A549 (cell line): ENCODE results near the gene CCND2. TPM values are rescaled to one million over a fixed set of nuclear protein-coding genes. Genes with fewer than 3 reads are reported as not detected.

Experiments
- ATAC-seq, 2 experiments: fragments of 200-7000 bp in 1 of 2; fragments of >200 bp in 1 of 2; cut with Nextera tagmentation in 1 of 2; cut with Tn5 transposase in 1 of 2; 3 replicates each; pipeline versions ENCODE4 v1.8.0 to v1.9.1; 2018 to 2020; ENCODE audit warnings: mild to moderate bottlenecking in 1 of 2, moderate library complexity in 1 of 2
- CTCF ChIA-PET: fragments of 300-600 bp; sonication (Branson Sonifier 250); formaldehyde crosslinking; extraction: SDS; loops from one replicate; lab custom pipeline; 2021; ENCODE audit warnings: antibody characterized with exemption, inconsistent platforms; lab: Yijun Ruan, JAX
- POLR2A ChIA-PET: fragments of 350-600 bp; formaldehyde crosslinking; extraction: SDS; loops from one replicate; lab custom pipeline; 2021; ENCODE audit warnings: antibody characterized with exemption, inconsistent platforms; lab: Yijun Ruan, JAX
- DNase-seq, 2 experiments: peaks; one replicate each; pipeline versions ENCODE4 v3.0.0 to v3.0.0-alpha.2; 2011 to 2016; ENCODE audit warnings: low read depth in 1 of 2, low spot score in 1 of 2
- FAIRE-seq: peaks from 2 replicates; lab custom pipeline; 2011; peaks lifted over from hg19 to GRCh38; lab: Jason Lieb, UNC
- H3K27ac ChIP-seq, 2 experiments: fragments of >200 bp; sonication (Bioruptor Twin); formaldehyde crosslinking; 3 replicates each; pipeline ENCODE4 v1.5.1; 2016 to 2017
- H3K4me1 ChIP-seq: fragments of >200 bp; sonication (Bioruptor Twin); formaldehyde crosslinking; 3 replicates; pipeline ENCODE4 v1.6.1; 2016
- H3K4me2 ChIP-seq: fragments of >200 bp; sonication (Bioruptor Twin); formaldehyde crosslinking; 3 replicates; pipeline ENCODE4 v1.6.1; 2016
- H3K4me3 ChIP-seq: fragments of >200 bp; sonication (Bioruptor Twin); formaldehyde crosslinking; 3 replicates; pipeline ENCODE4 v1.5.1; 2016
- H3K9me3 ChIP-seq: fragments of >200 bp; sonication (Bioruptor Twin); formaldehyde crosslinking; 3 replicates; pipeline ENCODE4 v1.6.1; 2016
- CBX2 ChIP-seq: fragments of 200-600 bp; sonication (generic); IDR thresholded peaks from 2 replicates; pipeline ENCODE4 v1.6.1; 2016; ENCODE audit warnings: low read depth, mild to moderate bottlenecking, borderline replicate concordance
- CEBPB ChIP-seq, 2 experiments: fragments of >200 bp in 1 of 2; sonication (Bioruptor Twin) in 1 of 2; formaldehyde crosslinking in 1 of 2; IDR thresholded peaks; 2 replicates each; pipeline ENCODE4 v1.6.1; 2012 to 2016
- CHD2 ChIP-seq: fragments of 150-350 bp; IDR thresholded peaks from 2 replicates; pipeline ENCODE4 v1.6.1; 2014; ENCODE audit warnings: low read length; ENCODE audit not compliant: partially characterized antibody
- HDAC2 ChIP-seq: fragments of 200-600 bp; sonication (generic); IDR thresholded peaks from 2 replicates; pipeline ENCODE4 v1.6.1; 2016
- HEYL ChIP-seq: fragments of 250-450 bp; sonication (Bioruptor Pico); IDR thresholded peaks from 2 replicates; pipeline ENCODE4 v1.8.0; 2021; ENCODE audit warnings: mild to moderate bottlenecking, moderate library complexity
- HOXB5 ChIP-seq: fragments of 250-450 bp; sonication (Bioruptor Pico); IDR thresholded peaks from 2 replicates; pipeline ENCODE4 v1.5.0; 2020; ENCODE audit warnings: mild to moderate bottlenecking, moderate library complexity
- KDM1A ChIP-seq: fragments of 200-600 bp; sonication (generic); IDR thresholded peaks from 2 replicates; pipeline ENCODE4 v1.6.1; 2016; ENCODE audit warnings: low read depth, mild to moderate bottlenecking
- NPAS2 ChIP-seq: fragments of 250-450 bp; sonication (Bioruptor Pico); IDR thresholded peaks from 2 replicates; pipeline ENCODE4 v1.8.0; 2022; ENCODE audit warnings: mild to moderate bottlenecking, moderate library complexity, borderline replicate concordance
- RAD21 ChIP-seq, 2 experiments: fragments of >200 bp in 1 of 2; sonication (Bioruptor Twin) in 1 of 2; formaldehyde crosslinking in 1 of 2; IDR thresholded peaks in 1 of 2; conservative IDR thresholded peaks in 1 of 2; 2 replicates in 1 of 2; 3 replicates in 1 of 2; pipeline ENCODE4 v1.6.1; 2012 to 2018; ENCODE audit warnings: inconsistent platforms in 1 of 2
- SMC3 ChIP-seq: fragments of >200 bp; sonication (Bioruptor Twin); formaldehyde crosslinking; IDR thresholded peaks from 3 replicates; pipeline ENCODE4 v1.6.1; 2018; ENCODE audit warnings: inconsistent platforms
- TFCP2L1 ChIP-seq: fragments of 250-450 bp; sonication (Bioruptor Pico); IDR thresholded peaks from 2 replicates; pipeline ENCODE4 v1.5.0; 2021; ENCODE audit warnings: mild to moderate bottlenecking
- TP53 ChIP-seq: fragments of 250-450 bp; sonication (Bioruptor Pico); IDR thresholded peaks from 2 replicates; pipeline ENCODE4 v1.5.0; 2021; ENCODE audit warnings: mild to moderate bottlenecking, moderate library complexity
- WGBS: methylation state at CpG from one replicate; pipeline ENCODE4 v1.1.6; 2017; ENCODE audit errors: missing lambda C conversion rate; 5-methylcytosine and 5-hydroxymethylcytosine counted together
- polyA plus RNA-seq, 4 experiments: library from polyadenylated mRNA; depleted of rRNA in 3 of 4; stranded (reverse); fragments of >200 nt; fragmentation: RNase III in 1 of 4; extraction: RNeasy Plus Mini Kit Qiagen cat#74134 plus additional on column Dnase treatment in 1 of 4; gene quantifications; 2 replicates in 3 of 4; 3 replicates in 1 of 4; pipeline ENCODE4 v1.2.3, GENCODE V29; 2011 to 2017
- TF ChIP-seq, protein P1 (sequence below): fragments of >200 bp; sonication (Bioruptor Twin); formaldehyde crosslinking; IDR thresholded peaks from 3 replicates; pipeline ENCODE4 v1.5.1; 2016
- TF ChIP-seq, protein P2 (sequence below): IDR thresholded peaks from 2 replicates; pipeline ENCODE4 v1.6.1; 2012
- TF ChIP-seq, protein P3 (sequence below): fragments of 450-650 bp; IDR thresholded peaks from 2 replicates; pipeline ENCODE4 v1.6.1; 2014; ENCODE audit warnings: antibody characterized with exemption
- TF ChIP-seq, protein P4 (sequence below): IDR thresholded peaks from 2 replicates; pipeline ENCODE4 v1.6.1; 2012; ENCODE audit warnings: low read depth, borderline replicate concordance

The CCND2 gene
- polyA plus RNA-seq, 2 of the 4 experiments (the other 2 are of a cell fraction): 0.18 TPM; not detected in 1

DNA sequence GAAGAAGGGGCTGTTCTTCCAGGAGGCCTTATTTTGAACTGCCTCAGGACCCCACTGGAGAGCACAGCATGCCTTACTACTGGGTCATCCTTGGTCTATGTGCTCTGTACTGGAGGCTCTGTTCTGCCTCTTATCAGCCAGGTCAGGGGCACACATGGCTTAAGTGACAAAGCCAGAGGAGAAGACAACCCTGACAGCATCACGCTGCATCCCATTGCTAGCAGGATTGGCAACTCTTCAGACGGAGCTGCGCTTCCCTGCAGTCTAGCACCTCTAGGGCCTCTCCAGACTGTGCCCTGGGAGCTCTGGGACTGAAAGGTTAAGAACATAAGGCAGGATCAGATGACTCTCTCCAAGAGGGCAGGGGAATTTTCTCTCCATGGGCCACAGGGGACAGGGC is 30.2 kb downstream of the CCND2 start (continued):
- TF ChIP-seq RAD21 (conservative IDR thresholded peaks at IDR 0.05 in 1 of 2, IDR thresholded peaks at IDR 0.05 in 1 of 2): no peak
- no peak for TF ChIP-seq HEYL (CRISPR knock-in tag)
- TF ChIP-seq, protein P1, sequence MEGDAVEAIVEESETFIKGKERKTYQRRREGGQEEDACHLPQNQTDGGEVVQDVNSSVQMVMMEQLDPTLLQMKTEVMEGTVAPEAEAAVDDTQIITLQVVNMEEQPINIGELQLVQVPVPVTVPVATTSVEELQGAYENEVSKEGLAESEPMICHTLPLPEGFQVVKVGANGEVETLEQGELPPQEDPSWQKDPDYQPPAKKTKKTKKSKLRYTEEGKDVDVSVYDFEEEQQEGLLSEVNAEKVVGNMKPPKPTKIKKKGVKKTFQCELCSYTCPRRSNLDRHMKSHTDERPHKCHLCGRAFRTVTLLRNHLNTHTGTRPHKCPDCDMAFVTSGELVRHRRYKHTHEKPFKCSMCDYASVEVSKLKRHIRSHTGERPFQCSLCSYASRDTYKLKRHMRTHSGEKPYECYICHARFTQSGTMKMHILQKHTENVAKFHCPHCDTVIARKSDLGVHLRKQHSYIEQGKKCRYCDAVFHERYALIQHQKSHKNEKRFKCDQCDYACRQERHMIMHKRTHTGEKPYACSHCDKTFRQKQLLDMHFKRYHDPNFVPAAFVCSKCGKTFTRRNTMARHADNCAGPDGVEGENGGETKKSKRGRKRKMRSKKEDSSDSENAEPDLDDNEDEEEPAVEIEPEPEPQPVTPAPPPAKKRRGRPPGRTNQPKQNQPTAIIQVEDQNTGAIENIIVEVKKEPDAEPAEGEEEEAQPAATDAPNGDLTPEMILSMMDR: no peak
- no peak for TF ChIP-seq CEBPB (IDR thresholded peaks at IDR 0.05)

DNA sequence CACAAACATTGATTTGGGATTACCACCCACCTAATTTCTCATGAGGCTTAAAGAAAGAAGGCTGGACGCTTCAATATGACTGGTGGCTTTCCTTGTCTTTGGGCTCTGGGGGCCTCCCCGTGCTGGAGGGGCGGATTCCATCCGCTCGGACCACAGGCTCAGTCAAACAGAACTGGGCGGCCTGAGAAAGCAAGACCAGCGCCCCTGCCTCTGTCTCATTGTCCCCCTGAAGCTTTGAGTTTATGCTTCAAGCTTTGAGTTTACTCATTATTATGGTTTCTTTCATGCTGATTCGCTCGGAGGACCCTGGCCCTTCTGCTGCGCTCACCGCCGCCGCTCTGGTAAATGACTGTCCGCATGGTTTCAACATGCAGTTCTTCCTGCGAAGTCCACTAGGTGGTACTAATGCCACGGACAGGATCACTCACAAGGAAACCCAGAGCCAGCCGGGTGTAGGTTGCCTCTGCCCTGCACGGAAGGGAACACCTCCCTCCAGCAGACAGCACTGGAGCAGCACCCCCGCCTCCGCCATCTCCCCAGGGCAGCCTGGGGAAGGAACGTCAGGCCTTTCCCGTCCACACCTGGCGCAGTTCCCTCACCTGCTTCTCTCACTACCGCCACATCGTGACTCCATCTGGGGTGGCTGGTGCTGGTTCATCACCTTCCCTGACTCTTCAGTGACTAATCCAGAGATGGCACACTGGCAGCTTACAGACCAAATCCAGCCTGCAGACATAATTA is 34.2 kb downstream of the CCND2 start:
- 17% methylated on average over 24 of the region's 25 CpGs for WGBS
- CTCF ChIA-PET: interaction anchor here (0.6 to 3.1 kb wide), 30 partner anchors 9 to 457 kb away, joined by 3 to 17 read pairs (median 4); a partner anchor contains a TSS
- no peak for TF ChIP-seq TFCP2L1 (CRISPR knock-in tag)
- TF ChIP-seq, protein P2, sequence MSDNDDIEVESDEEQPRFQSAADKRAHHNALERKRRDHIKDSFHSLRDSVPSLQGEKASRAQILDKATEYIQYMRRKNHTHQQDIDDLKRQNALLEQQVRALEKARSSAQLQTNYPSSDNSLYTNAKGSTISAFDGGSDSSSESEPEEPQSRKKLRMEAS: peak; percentile 58; the same call in 1 of the 2 replicates
- TF ChIP-seq CBX2: no peak
- TF ChIP-seq, protein P1: peak; percentile 72
- TF ChIP-seq HDAC2: no peak
- TF ChIP-seq, protein P3, sequence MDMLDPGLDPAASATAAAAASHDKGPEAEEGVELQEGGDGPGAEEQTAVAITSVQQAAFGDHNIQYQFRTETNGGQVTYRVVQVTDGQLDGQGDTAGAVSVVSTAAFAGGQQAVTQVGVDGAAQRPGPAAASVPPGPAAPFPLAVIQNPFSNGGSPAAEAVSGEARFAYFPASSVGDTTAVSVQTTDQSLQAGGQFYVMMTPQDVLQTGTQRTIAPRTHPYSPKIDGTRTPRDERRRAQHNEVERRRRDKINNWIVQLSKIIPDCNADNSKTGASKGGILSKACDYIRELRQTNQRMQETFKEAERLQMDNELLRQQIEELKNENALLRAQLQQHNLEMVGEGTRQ: no peak
- peak in 1 of 2 experiments; percentile 48; a peak in 1 of 4 replicates for TF ChIP-seq CEBPB (IDR thresholded peaks at IDR 0.05)
- TF ChIP-seq RAD21 (conservative IDR thresholded peaks at IDR 0.05 in 1 of 2, IDR thresholded peaks at IDR 0.05 in 1 of 2): peak; percentile 84 to 90
- peak; percentile 63 for TF ChIP-seq SMC3
- FAIRE-seq (no peak), DNase-seq (peak; percentile 87 to 93), ATAC-seq (peak; percentile 97 to 99)
- POLR2A ChIA-PET: interaction anchor here (1.0 kb wide), 1 partner anchor 13 kb away, joined by 6 read pairs; the partner anchor contains the start of gene TIGAR
- no peaks in the 10 kb centered on the region for H3K9me3 ChIP-seq
- peak overlapping the region; percentile 76 for H3K4me2 ChIP-seq
- no peaks in the 10 kb centered on the region for H3K4me1 ChIP-seq
- H3K27ac ChIP-seq: no peak overlapping the region
- no peak overlapping the region; the same call in 2 of the 3 replicates for H3K4me3 ChIP-seq

DNA sequence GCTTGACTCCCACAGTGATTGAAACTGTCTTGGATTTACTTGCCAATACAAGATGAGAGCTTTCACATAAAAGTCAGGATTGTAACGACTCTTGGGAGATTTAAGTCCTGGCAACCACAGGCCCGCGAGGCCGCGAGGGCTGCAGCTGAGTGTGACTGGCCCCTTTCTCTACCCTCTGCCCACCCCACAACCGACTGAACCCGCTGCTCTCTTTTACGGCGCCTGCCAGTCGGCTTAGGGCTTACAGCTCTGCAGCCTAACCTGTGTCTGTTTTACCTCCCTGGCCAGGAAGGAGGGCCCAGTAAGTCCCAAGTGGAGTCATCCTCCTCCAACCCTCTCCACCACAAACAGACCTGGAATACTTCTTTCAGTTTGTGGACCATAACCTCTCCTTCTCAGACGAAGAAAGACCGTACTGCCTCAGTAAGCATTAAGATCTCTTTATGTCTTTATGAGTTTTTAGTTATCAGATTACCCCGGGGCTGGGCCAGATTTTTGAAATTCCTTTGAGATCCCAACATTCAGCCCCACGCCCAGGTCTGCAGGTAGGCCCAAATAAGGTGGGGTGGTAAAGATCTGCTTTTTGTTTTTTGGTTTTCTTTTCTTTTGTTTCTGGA is 34.9 kb downstream of the CCND2 start:
- no peak for DNase-seq
- ChIA-PET CTCF (interaction anchor here (0.6 to 3.1 kb wide), 19 partner anchors 9 to 579 kb away, joined by 3 to 17 read pairs (median 3); a partner anchor contains a TSS), POLR2A (interaction anchor here (1.0 kb wide), 1 partner anchor 12 kb away, joined by 6 read pairs; the partner anchor contains the start of gene TIGAR)
- no peak overlapping the region for H3K27ac ChIP-seq
- peak overlapping the region; percentile 76 for H3K4me2 ChIP-seq
- WGBS: 88% methylated on average over 12 of the region's 14 CpGs
- TF ChIP-seq TP53 (no peak), KDM1A (no peak), NPAS2 (CRISPR knock-in tag) (no peak), CHD2 (no peak), HOXB5 (CRISPR knock-in tag) (no peak)
- TF ChIP-seq, protein P4, sequence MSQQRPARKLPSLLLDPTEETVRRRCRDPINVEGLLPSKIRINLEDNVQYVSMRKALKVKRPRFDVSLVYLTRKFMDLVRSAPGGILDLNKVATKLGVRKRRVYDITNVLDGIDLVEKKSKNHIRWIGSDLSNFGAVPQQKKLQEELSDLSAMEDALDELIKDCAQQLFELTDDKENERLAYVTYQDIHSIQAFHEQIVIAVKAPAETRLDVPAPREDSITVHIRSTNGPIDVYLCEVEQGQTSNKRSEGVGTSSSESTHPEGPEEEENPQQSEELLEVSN: no peak
- TF ChIP-seq, all 56 proteins: peak for 0
- Histone ChIP-seq H3K9me3 (no peaks in the 10 kb centered on the region), H3K4me3 (no peak overlapping the region), H3K4me1 (no peaks in the 10 kb centered on the region)
- no peak for FAIRE-seq
- ATAC-seq: no peak; a peak in 1 of 6 replicates
